Measurements from ENCODE around the gene LINGO1.

The LINGO1 gene

DNA sequence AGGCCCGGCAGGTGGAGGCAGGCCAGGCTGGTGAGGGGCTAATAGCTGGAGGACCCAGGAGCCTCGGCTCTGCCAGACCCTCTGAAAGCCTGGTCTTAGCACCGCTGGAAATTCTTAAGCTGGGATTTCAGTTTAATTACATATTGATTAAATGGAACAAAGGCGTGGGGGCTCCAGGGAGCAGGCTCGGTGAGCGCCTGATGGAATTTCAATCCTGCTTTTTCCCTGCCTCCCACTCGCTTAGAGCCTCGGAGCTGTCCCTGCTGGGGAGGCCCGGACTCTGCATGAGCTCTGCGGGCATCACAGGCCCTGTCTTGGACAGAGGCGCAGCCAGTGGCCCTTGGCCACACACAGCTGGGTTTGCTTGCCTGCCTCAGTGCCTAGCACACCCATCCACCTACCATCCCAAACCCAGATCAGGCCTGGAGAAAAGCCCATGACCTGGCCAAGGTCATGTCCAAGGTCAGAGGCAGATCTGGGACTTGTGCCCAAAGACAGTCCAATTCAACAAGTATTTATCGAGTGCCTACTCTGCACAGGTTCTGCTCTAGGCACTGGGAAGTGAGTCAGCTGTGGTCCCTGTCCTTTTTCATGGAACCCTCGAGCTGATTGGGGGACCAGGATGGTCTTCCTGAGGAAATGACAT, 40.6 kb downstream of the LINGO1 start:
- TF ChIP-seq POLR2AphosphoS5 (IDR thresholded peaks at IDR 0.05; ENCODE audit: low read depth, low read length) (no peak), PAX5 (IDR thresholded peaks at IDR 0.05; ENCODE audit: insufficient read depth, low read length, severe bottlenecking) (no peak), POU2F2 (IDR thresholded peaks at IDR 0.05; ENCODE audit: low read depth, low read length) (no peak), TAF1 (IDR thresholded peaks at IDR 0.05; ENCODE audit: low read depth, low read length) (no peak), POLR2A (IDR thresholded peaks at IDR 0.05; ENCODE audit: low read depth, low read length) (no peak), SPI1 (IDR thresholded peaks at IDR 0.05; ENCODE audit: low read depth, low read length) (no peak)
- FAIRE-seq, result no peak
- no peak for DNase-seq (ENCODE audit: insufficient read length, low spot score)

- FAIRE-seq (no peak), DNase-seq (ENCODE audit: insufficient read length, low spot score) (no peak)
- TF ChIP-seq POLR2AphosphoS5 (IDR thresholded peaks at IDR 0.05; ENCODE audit: low read depth, low read length) (no peak), TAF1 (IDR thresholded peaks at IDR 0.05; ENCODE audit: low read depth, low read length) (no peak), SPI1 (IDR thresholded peaks at IDR 0.05; ENCODE audit: low read depth, low read length) (no peak), POLR2A (IDR thresholded peaks at IDR 0.05; ENCODE audit: low read depth, low read length) (no peak), POU2F2 (IDR thresholded peaks at IDR 0.05; ENCODE audit: low read depth, low read length) (no peak), PAX5 (IDR thresholded peaks at IDR 0.05; ENCODE audit: insufficient read depth, low read length, severe bottlenecking) (no peak)
Measured at GRCh38 chr15:77589839-77590238, 42.9 kb downstream of the LINGO1 start.

DNA sequence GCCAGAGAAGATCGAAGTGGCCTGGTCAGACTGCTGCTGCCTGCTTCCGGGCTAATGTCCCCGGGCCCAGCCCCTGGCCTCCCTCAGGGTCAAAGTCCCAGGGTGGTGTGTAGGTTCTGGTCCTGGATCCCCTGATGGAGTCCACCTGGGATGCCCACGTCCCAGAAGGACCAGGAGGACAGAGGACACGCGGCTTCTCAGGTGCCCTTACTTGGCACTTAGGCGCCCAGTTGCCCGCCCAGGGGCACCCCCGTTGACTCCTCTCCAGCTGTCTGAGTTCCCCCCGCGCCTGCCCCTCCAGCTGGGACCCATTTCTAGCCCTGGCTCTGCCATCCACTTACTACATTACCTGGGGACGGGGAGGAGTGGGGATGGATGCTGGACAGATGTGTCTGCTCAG, 44.6 kb downstream of the LINGO1 start:
- DNase-seq (ENCODE audit: insufficient read length, low spot score) (no peak), FAIRE-seq (no peak)
- TF ChIP-seq POLR2A (IDR thresholded peaks at IDR 0.05; ENCODE audit: low read depth, low read length), result no peak
- no peak for TF ChIP-seq SPI1 (IDR thresholded peaks at IDR 0.05; ENCODE audit: low read depth, low read length)
- no peak for TF ChIP-seq POLR2AphosphoS5 (IDR thresholded peaks at IDR 0.05; ENCODE audit: low read depth, low read length)
- TF ChIP-seq POU2F2 (IDR thresholded peaks at IDR 0.05; ENCODE audit: low read depth, low read length), result no peak
- TF ChIP-seq TAF1 (IDR thresholded peaks at IDR 0.05; ENCODE audit: low read depth, low read length), result no peak
- TF ChIP-seq PAX5 (IDR thresholded peaks at IDR 0.05; ENCODE audit: insufficient read depth, low read length, severe bottlenecking), result no peak

GRCh38 chr15:77584691-77585090, 48.0 kb downstream of the LINGO1 start:
- FAIRE-seq, result no peak
- no peak for TF ChIP-seq POLR2A (IDR thresholded peaks at IDR 0.05; ENCODE audit: low read depth, low read length)
- TF ChIP-seq POLR2AphosphoS5 (IDR thresholded peaks at IDR 0.05; ENCODE audit: low read depth, low read length), result no peak
- TF ChIP-seq TAF1 (IDR thresholded peaks at IDR 0.05; ENCODE audit: low read depth, low read length), result no peak
- TF ChIP-seq SPI1 (IDR thresholded peaks at IDR 0.05; ENCODE audit: low read depth, low read length), result no peak
- TF ChIP-seq PAX5 (IDR thresholded peaks at IDR 0.05; ENCODE audit: insufficient read depth, low read length, severe bottlenecking), result no peak
- DNase-seq (ENCODE audit: insufficient read length, low spot score), result no peak

- no peak for DNase-seq (ENCODE audit: insufficient read length, low spot score)
- no peak for FAIRE-seq
- TF ChIP-seq SPI1 (IDR thresholded peaks at IDR 0.05; ENCODE audit: low read depth, low read length), result no peak
- no peak for TF ChIP-seq POLR2A (IDR thresholded peaks at IDR 0.05; ENCODE audit: low read depth, low read length)
- no peak for TF ChIP-seq POU2F2 (IDR thresholded peaks at IDR 0.05; ENCODE audit: low read depth, low read length)
Measured at GRCh38 chr15:77584201-77584600, 48.5 kb downstream of the LINGO1 start.

DNA sequence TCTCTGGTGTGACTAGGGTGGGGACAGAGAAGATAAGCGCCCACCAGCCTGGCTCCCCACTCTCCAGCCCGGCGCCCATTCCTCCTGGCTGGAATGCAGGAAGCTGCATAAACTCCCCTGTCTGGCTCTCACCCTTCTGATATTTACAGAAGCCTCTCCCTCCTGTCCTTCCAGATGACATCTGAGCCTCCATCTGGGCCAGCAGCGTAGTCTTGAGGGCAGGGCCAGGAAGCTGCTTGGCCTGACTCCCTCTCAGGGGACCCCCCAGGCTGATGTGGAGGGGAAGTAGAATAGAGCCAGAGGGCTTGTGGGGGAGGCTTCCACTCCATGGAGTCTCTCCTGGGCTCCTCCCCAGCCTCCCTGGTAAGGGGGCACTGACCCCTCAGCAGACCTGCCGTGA, 49.9 kb downstream of the LINGO1 start:
- DNase-seq (ENCODE audit: insufficient read length, low spot score) (no peak), FAIRE-seq (no peak)
- TF ChIP-seq TAF1 (IDR thresholded peaks at IDR 0.05; ENCODE audit: low read depth, low read length) (no peak), POU2F2 (IDR thresholded peaks at IDR 0.05; ENCODE audit: low read depth, low read length) (no peak), SPI1 (IDR thresholded peaks at IDR 0.05; ENCODE audit: low read depth, low read length) (no peak), PAX5 (IDR thresholded peaks at IDR 0.05; ENCODE audit: insufficient read depth, low read length, severe bottlenecking) (no peak), POLR2A (IDR thresholded peaks at IDR 0.05; ENCODE audit: low read depth, low read length) (no peak), POLR2AphosphoS5 (IDR thresholded peaks at IDR 0.05; ENCODE audit: low read depth, low read length) (no peak)

DNA sequence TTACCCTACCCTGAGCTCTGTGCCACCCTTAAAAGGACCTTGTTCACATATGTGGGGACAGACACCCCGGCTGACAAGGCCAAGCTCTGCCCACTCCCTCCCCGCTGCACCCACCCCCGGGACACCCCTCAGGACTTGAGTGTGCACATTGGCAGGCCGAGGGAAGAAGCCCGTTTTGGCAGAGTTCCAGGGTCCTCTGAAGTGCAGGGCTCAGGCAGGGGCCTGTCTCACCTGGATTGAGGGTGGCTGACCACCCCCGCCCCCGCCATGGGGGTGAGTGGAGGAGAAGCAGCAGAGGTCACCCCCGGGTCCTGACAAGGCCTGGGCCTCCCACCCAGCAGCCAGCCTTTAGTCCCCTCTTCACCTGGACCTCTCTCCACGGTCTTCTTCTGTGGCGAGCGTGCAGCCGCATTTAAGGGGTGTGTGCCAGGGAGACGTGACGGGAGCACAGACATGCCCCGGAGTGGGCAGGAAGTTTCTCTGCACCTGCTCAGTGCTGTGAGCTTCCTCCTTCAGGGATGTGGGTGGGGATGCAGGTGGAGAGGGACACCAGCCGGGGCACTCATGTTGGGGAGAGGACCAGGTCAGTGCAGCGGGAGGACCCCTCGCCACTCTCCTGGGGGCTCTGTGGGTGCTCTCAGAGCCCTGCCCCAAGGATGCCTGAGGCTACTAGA, 50.7 kb downstream of the LINGO1 start:
- DNase-seq (ENCODE audit: insufficient read length, low spot score) (no peak), FAIRE-seq (no peak)
- no peak for TF ChIP-seq SPI1 (IDR thresholded peaks at IDR 0.05; ENCODE audit: low read depth, low read length)
- no peak for TF ChIP-seq PAX5 (IDR thresholded peaks at IDR 0.05; ENCODE audit: insufficient read depth, low read length, severe bottlenecking)
- no peak for TF ChIP-seq POU2F2 (IDR thresholded peaks at IDR 0.05; ENCODE audit: low read depth, low read length)
- TF ChIP-seq POLR2AphosphoS5 (IDR thresholded peaks at IDR 0.05; ENCODE audit: low read depth, low read length), result no peak
- no peak for TF ChIP-seq TAF1 (IDR thresholded peaks at IDR 0.05; ENCODE audit: low read depth, low read length)
- no peak for TF ChIP-seq POLR2A (IDR thresholded peaks at IDR 0.05; ENCODE audit: low read depth, low read length)

DNA sequence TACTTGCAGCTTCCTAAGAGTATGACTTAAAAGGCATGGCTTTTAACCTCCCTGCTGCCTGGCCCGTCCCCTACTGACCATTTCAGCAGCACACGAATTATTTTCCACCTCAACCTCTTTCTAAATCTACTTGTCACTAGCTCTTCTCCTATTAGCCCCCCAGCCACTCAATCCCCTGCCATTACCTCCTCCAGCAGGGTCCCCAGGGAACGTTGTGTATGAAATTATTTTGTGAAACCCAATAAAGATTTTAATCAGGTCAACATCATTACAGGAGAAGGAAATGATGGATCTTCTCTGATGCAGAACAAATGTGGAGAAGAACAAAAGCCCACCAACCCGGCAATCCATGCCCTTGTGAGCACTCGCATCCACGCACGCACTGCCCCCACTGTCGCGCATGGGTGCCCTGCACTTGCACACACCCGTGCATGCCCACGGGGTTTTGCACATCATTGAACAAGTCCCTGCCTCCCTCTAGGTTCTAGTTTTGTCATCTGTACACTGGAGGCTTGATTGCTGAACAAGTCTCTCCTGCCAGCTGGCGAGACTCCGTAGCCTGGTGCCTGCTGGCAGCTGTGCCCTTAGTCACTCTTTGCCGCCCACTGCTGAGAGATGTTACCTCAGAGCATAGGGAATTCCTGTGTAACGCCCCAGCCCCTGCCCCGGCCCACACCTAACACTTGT, 51.6 kb downstream of the LINGO1 start:
- TF ChIP-seq POU2F2 (IDR thresholded peaks at IDR 0.05; ENCODE audit: low read depth, low read length), result no peak
- FAIRE-seq (no peak), DNase-seq (ENCODE audit: insufficient read length, low spot score) (no peak)

DNA sequence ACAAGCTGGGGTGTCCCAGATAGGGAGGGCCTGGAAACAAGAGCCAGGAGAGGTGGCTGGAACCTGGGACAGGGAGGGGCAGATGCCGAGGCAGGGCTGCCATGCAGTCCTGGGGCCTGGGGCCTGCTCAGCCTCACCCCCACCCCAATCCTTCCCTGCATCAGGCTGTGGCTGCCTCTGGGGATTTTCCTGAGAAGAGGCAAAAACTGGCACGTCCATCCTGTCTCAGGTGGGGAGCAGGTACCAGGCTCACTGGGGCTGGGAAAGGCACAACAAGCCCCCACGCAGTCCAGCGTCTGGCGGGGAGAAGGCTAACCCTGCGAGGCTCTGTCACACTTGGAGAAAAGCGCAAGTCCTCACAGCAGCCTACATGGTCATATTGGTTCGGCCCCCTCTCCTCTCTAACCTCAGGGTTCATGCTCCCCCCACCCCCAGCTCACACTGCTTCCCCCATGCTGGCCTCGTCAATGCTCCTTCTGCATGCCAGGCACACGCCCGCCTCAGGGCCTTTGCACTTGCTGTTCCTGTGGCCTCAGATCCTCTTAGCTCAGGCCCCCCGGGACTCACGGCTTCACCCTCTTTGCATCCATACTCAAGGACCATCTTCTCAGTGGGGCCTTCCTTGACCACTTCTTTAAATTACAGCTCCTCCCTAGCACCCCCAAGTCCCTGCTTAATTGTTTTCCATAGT, 53.1 kb downstream of the LINGO1 start:
- TF ChIP-seq POU2F2 (IDR thresholded peaks at IDR 0.05; ENCODE audit: low read depth, low read length) (no peak), POLR2A (IDR thresholded peaks at IDR 0.05; ENCODE audit: low read depth, low read length) (no peak), SPI1 (IDR thresholded peaks at IDR 0.05; ENCODE audit: low read depth, low read length) (no peak), PAX5 (IDR thresholded peaks at IDR 0.05; ENCODE audit: insufficient read depth, low read length, severe bottlenecking) (no peak), TAF1 (IDR thresholded peaks at IDR 0.05; ENCODE audit: low read depth, low read length) (no peak), POLR2AphosphoS5 (IDR thresholded peaks at IDR 0.05; ENCODE audit: low read depth, low read length) (no peak)
- FAIRE-seq (no peak), DNase-seq (ENCODE audit: insufficient read length, low spot score) (no peak)
